HCT116 (cell line): Measurements from ENCODE around the gene MMP10. TPM values are rescaled to one million over a fixed set of nuclear protein-coding genes. Genes with fewer than 3 reads are reported as not detected.
A peak's percentile ranks its signal among the peaks of the same experiment; 100 is the strongest.

Source experiments
- ATAC-seq: fragments of 200-7000 bp; cut with Tn5 transposase; 2 replicates; pipeline ENCODE4 v1.9.1; 2020; ENCODE audit warnings: mild to moderate bottlenecking, moderate library complexity
- BruUV-seq: library from RNA; stranded (reverse); fragments of 400-500 nt; replicated peaks from 2 replicates; lab custom pipeline; 2021; lab: Mats Ljungman, UMichigan
- CTCF ChIA-PET: fragments of 300-600 bp; sonication (Branson Sonifier 250); formaldehyde crosslinking; loops from one replicate; lab custom pipeline; 2021; ENCODE audit warnings: antibody characterized with exemption; lab: Charles Lee
- POLR2A ChIA-PET: fragments of 300-600, 350-600 bp; sonication (Branson Sonifier 250); formaldehyde crosslinking; loops from one replicate; lab custom pipeline; 2021; ENCODE audit warnings: antibody characterized with exemption; lab: Charles Lee
- RAD21 ChIA-PET, 2 experiments: fragments of 300-600 bp; sonication (Branson Sonifier 250); formaldehyde crosslinking; loops; one replicate each; lab custom pipeline; 2023; ENCODE audit warnings: low total read pairs in 2 of 2; ENCODE audit not compliant: uncharacterized antibody in 2 of 2, unreplicated experiment in 2 of 2, low non-redundant PET in 1 of 2; lab: Charles Lee
- DNase-seq: peaks from one replicate; pipeline ENCODE4 v3.0.0-alpha.2; 2010; ENCODE audit warnings: low read depth, low spot score
- H2AFZ ChIP-seq: fragments of 200-600 bp; shearing (Covaris generic), sonication (generic); 2 replicates; pipeline ENCODE4 v1.6.1; 2017; ENCODE audit warnings: low read depth, mixed run types, mixed read lengths, antibody characterized with exemption, low read length; ENCODE audit not compliant: poor library complexity, severe bottlenecking
- H3K27ac ChIP-seq: 2 replicates; pipeline ENCODE4 v1.5.1; 2012; ENCODE audit warnings: low read depth, low read length
- H3K27me3 ChIP-seq: fragments of 200-600 bp; sonication (generic); 2 replicates; pipeline ENCODE4 v1.6.1; 2016; ENCODE audit warnings: mixed run types, low read length, mixed read lengths; ENCODE audit not compliant: insufficient read depth
- H3K36me3 ChIP-seq, 2 experiments: fragments of 200-500 bp in 1 of 2; fragments of 200-600 bp in 1 of 2; sonication (Bioruptor generic) in 1 of 2; sonication (generic) in 1 of 2; 2 replicates each; pipeline versions ENCODE4 v1.5.1 to v1.6.1; 2014 to 2016; ENCODE audit warnings: low read length in 2 of 2, inconsistent platforms in 1 of 2, mixed read lengths in 1 of 2, mixed run types in 1 of 2; ENCODE audit not compliant: insufficient read depth in 2 of 2, control insufficient read depth in 1 of 2
- H3K4me1 ChIP-seq, 2 experiments: fragments of 200-600 bp in 1 of 2; sonication (generic) in 1 of 2; 2 replicates each; pipeline versions ENCODE4 v1.5.1 to v1.6.1; 2012 to 2017; ENCODE audit warnings: low read length in 2 of 2, inconsistent platforms in 1 of 2, mild to moderate bottlenecking in 1 of 2, mixed read lengths in 1 of 2, mixed run types in 1 of 2, moderate library complexity in 1 of 2; ENCODE audit not compliant: insufficient read depth in 2 of 2, control insufficient read depth in 1 of 2
- H3K4me2 ChIP-seq: fragments of 200-600 bp; sonication (generic); 2 replicates; pipeline ENCODE4 v1.6.1; 2017; ENCODE audit warnings: mixed run types, low read length, mixed read lengths
- H3K4me3 ChIP-seq, 2 experiments: fragments of 200-600 bp in 1 of 2; sonication (generic) in 1 of 2; replicated peaks in 1 of 2; 2 replicates each; pipeline ENCODE4 v1.5.1; 2011 to 2016; ENCODE audit warnings: low read length in 2 of 2, control low read depth in 1 of 2, low read depth in 1 of 2, mild to moderate bottlenecking in 1 of 2, mixed read lengths in 1 of 2, mixed run types in 1 of 2
- H3K79me2 ChIP-seq: fragments of 200-600 bp; sonication (generic); 2 replicates; pipeline ENCODE4 v1.6.1; 2017; ENCODE audit warnings: mild to moderate bottlenecking, mixed run types, low read length, moderate library complexity, mixed read lengths; ENCODE audit not compliant: insufficient read depth
- H3K9ac ChIP-seq: fragments of 200-600 bp; sonication (generic); 2 replicates; pipeline ENCODE4 v1.6.1; 2016; ENCODE audit warnings: low read length, mixed read lengths
- H3K9me2 ChIP-seq: fragments of 200-600 bp; sonication (generic), shearing (Covaris generic); 2 replicates; pipeline ENCODE4 v1.6.1; 2017; ENCODE audit warnings: mixed run types, mild to moderate bottlenecking, moderate library complexity; ENCODE audit not compliant: insufficient read depth
- H3K9me3 ChIP-seq, 2 experiments: fragments of 200-500 bp in 1 of 2; fragments of 200-600 bp in 1 of 2; sonication (Bioruptor generic) in 1 of 2; sonication (generic) in 1 of 2; 2 replicates each; pipeline ENCODE4 v1.6.1; 2014 to 2017; ENCODE audit warnings: low read length in 2 of 2, mixed read lengths in 2 of 2, inconsistent platforms in 1 of 2, low read depth in 1 of 2, mild to moderate bottlenecking in 1 of 2, mixed run types in 1 of 2, moderate library complexity in 1 of 2; ENCODE audit not compliant: control insufficient read depth in 1 of 2, insufficient read depth in 1 of 2
- H4K20me1 ChIP-seq: fragments of 200-600 bp; sonication (generic), shearing (Covaris generic); 2 replicates; pipeline ENCODE4 v1.6.1; 2017; ENCODE audit warnings: mixed run types, mild to moderate bottlenecking, moderate library complexity; ENCODE audit not compliant: insufficient read depth
- CEBPB ChIP-seq: IDR thresholded peaks from 2 replicates; pipeline ENCODE4 v1.6.1; 2012; ENCODE audit warnings: low read depth
- FOSL1 ChIP-seq: IDR thresholded peaks from 2 replicates; pipeline ENCODE4 v1.6.1; 2012; ENCODE audit warnings: low read depth
- POLR2AphosphoS5 ChIP-seq: IDR thresholded peaks from 2 replicates; pipeline ENCODE4 v1.6.1; 2011; ENCODE audit warnings: mild to moderate bottlenecking, low read depth, low read length, moderate library complexity
- SP1 ChIP-seq: IDR thresholded peaks from 2 replicates; pipeline ENCODE4 v1.6.1; 2012; ENCODE audit warnings: low read depth
- ZNF274 ChIP-seq: fragments of 200-500 bp; sonication (Bioruptor generic); IDR thresholded peaks from 2 replicates; pipeline ENCODE4 v1.6.1; 2014; ENCODE audit warnings: mild to moderate bottlenecking, low read depth, low read length, inconsistent platforms
- intact Hi-C: fragments of 100-400 bp; cut with micrococcal nuclease; formaldehyde crosslinking; loops from 2 replicates; pipeline ENCODE4 v1.10.0; 2022
- total RNA-seq: library from RNA; stranded (reverse); gene quantifications from one replicate; pipeline ENCODE4 v1.2.1, GENCODE V29; 2021; ENCODE audit not compliant: unreplicated experiment

Gene MMP10
- total RNA-seq, 1 experiment from 2014 or later, result not detected

GRCh38 chr11:102799681-102800340 lies 19.4 kb upstream of the MMP10 start:
- Histone ChIP-seq H3K4me1 (no peaks in the 10 kb centered on the region), H3K27ac (no peak overlapping the region), H3K36me3 (no peaks in the 10 kb centered on the region), H3K4me2 (no peak overlapping the region), H3K4me3 (no peak overlapping the region), H3K9me2 (no peaks in the 10 kb centered on the region), H3K27me3 (no peaks in the 10 kb centered on the region), H2AFZ (no peak overlapping the region), H3K79me2 (no peaks in the 10 kb centered on the region), H3K9me3 (no peaks in the 10 kb centered on the region), H3K9ac (no peak overlapping the region), H4K20me1 (no peaks in the 10 kb centered on the region)
- POLR2A ChIA-PET, result no interaction called here
- no peak for ATAC-seq
- CTCF ChIA-PET, result no interaction called here
- no TSS peak for BruUV-seq
- RAD21 ChIA-PET, result no interaction called here
- no peak for DNase-seq
- intact Hi-C loops, result loop anchor here (10.0 kb wide), 1 partner anchor 255 kb away; no protein-coding TSS in a partner anchor
- TF ChIP-seq POLR2AphosphoS5, result no peak
- no peak for TF ChIP-seq ZNF274
- no peak for TF ChIP-seq FOSL1
- TF ChIP-seq, all 23 proteins: peak for 0

GRCh38 chr11:102798012-102798746 lies 17.8 kb upstream of the MMP10 start, which contains the start of gene MMP1:
Gene MMP1 (minus strand): TSS chr11:102798160. CDS start chr11:102798092, 68 bp downstream.
- no TSS peak for BruUV-seq
- Histone ChIP-seq H2AFZ (no peak within 1 kb of the TSS), H3K9me2 (no peaks in the 10 kb centered on the region), H3K36me3 (no peaks in the 10 kb centered on the region), H3K9ac (no peak within 1 kb of the TSS), H3K27ac (no peak within 1 kb of the TSS), H3K27me3 (no peaks in the 10 kb centered on the region), H3K9me3 (no peaks in the 10 kb centered on the region), H3K4me1 (no peaks in the 10 kb centered on the region), H3K4me3 (no peak within 1 kb of the TSS), H3K4me2 (no peak within 1 kb of the TSS), H3K79me2 (no peaks in the 10 kb centered on the region), H4K20me1 (no peaks in the 10 kb centered on the region)
- ATAC-seq (no peak), DNase-seq (no peak)
- intact Hi-C loops, result no loop called here
- POLR2A ChIA-PET, result no interaction called here
- CTCF ChIA-PET, result no interaction called here
- TF ChIP-seq CEBPB (0 out of 2 replicates have a peak, but pooled peaks have one; percentile 19), FOSL1 (peak; percentile 22; the same call in 1 of the 2 replicates), SP1 (no peak)
- RAD21 ChIA-PET, result no interaction called here
